MM.1S (cell line): ENCODE results near the gene DCBLD2.
"Not testable (repeated sequence)": the region's sequence is repeated elsewhere in the genome, so short reads cannot be mapped to it uniquely, and the experiment has no call there.

Experiments used
- DNase-seq: peaks from one replicate; pipeline ENCODE4 v3.0.0-alpha.2; 2015
- H2AFZ ChIP-seq: fragments of 300-600 bp; sonication (generic); 2 replicates; pipeline ENCODE4 v1.6.0; 2016; ENCODE audit warnings: antibody characterized with exemption, low read length
- H3F3A ChIP-seq: fragments of 300-600 bp; sonication (generic); 2 replicates; pipeline ENCODE4 v1.6.1; 2016; ENCODE audit warnings: mild to moderate bottlenecking, antibody characterized with exemption, low read length, moderate library complexity, mixed read lengths; ENCODE audit not compliant: insufficient read depth
- H3K27ac ChIP-seq: fragments of 300-600 bp; sonication (generic); 2 replicates; pipeline ENCODE4 v1.5.1; 2016; ENCODE audit warnings: mild to moderate bottlenecking, low read length
- H3K27me3 ChIP-seq: fragments of 300-600 bp; sonication (generic); replicated peaks from 2 replicates; pipeline ENCODE4 v1.6.0; 2016; ENCODE audit warnings: low read length; ENCODE audit not compliant: insufficient read depth
- H3K36me3 ChIP-seq: fragments of 300-600 bp; sonication (generic); replicated peaks from 2 replicates; pipeline ENCODE4 v1.6.1; 2016; ENCODE audit warnings: mild to moderate bottlenecking, low read length, mixed read lengths; ENCODE audit not compliant: insufficient read depth
- H3K4me1 ChIP-seq: fragments of 300-600 bp; sonication (generic); 2 replicates; pipeline ENCODE4 v1.6.1; 2016; ENCODE audit warnings: low read length, mixed read lengths
- H3K4me2 ChIP-seq: fragments of 300-600 bp; sonication (generic); 2 replicates; pipeline ENCODE4 v1.6.0; 2016; ENCODE audit warnings: low read depth, low read length
- H3K4me3 ChIP-seq: fragments of 300-600 bp; sonication (generic); 2 replicates; pipeline ENCODE4 v1.5.1; 2016; ENCODE audit warnings: low read length, mixed read lengths
- H3K79me2 ChIP-seq: fragments of 300-600 bp; sonication (generic); 2 replicates; pipeline ENCODE4 v1.6.1; 2016; ENCODE audit warnings: mixed run types, low read length, mixed read lengths
- H3K9ac ChIP-seq: fragments of 300-600 bp; sonication (generic); 2 replicates; pipeline ENCODE4 v1.6.1; 2016; ENCODE audit warnings: low read length, mixed read lengths
- H3K9me2 ChIP-seq: fragments of 300-600 bp; sonication (generic); replicated peaks from 2 replicates; pipeline ENCODE4 v1.6.1; 2016; ENCODE audit warnings: mild to moderate bottlenecking, low read length, mixed read lengths; ENCODE audit not compliant: insufficient read depth
- H3K9me3 ChIP-seq: fragments of 300-600 bp; sonication (generic); replicated peaks from 2 replicates; pipeline ENCODE4 v1.6.1; 2016; ENCODE audit warnings: mild to moderate bottlenecking, low read length, mixed read lengths; ENCODE audit not compliant: insufficient read depth
- H4K20me1 ChIP-seq: fragments of 300-600 bp; sonication (generic); 2 replicates; pipeline ENCODE4 v1.6.1; 2016; ENCODE audit warnings: mild to moderate bottlenecking, low read length, moderate library complexity, mixed read lengths; ENCODE audit not compliant: insufficient read depth
- EZH2 ChIP-seq: fragments of 300-600 bp; sonication (generic); optimal IDR thresholded peaks from 2 replicates; pipeline ENCODE3; 2017; ENCODE audit warnings: low read depth, mild to moderate bottlenecking, antibody characterized with exemption, low read length, mixed read lengths
- EZH2phosphoT487 ChIP-seq: fragments of 300-600 bp; sonication (generic); IDR thresholded peaks from 2 replicates; pipeline ENCODE4 v1.6.1; 2018; ENCODE audit warnings: antibody characterized with exemption, low read length
- TF ChIP-seq, protein P1 (sequence below): fragments of 300-600 bp; sonication (generic); IDR thresholded peaks from 2 replicates; pipeline ENCODE4 v1.5.1; 2016; ENCODE audit warnings: antibody characterized with exemption, low read length, mixed read lengths

DCBLD2 gene

DNA sequence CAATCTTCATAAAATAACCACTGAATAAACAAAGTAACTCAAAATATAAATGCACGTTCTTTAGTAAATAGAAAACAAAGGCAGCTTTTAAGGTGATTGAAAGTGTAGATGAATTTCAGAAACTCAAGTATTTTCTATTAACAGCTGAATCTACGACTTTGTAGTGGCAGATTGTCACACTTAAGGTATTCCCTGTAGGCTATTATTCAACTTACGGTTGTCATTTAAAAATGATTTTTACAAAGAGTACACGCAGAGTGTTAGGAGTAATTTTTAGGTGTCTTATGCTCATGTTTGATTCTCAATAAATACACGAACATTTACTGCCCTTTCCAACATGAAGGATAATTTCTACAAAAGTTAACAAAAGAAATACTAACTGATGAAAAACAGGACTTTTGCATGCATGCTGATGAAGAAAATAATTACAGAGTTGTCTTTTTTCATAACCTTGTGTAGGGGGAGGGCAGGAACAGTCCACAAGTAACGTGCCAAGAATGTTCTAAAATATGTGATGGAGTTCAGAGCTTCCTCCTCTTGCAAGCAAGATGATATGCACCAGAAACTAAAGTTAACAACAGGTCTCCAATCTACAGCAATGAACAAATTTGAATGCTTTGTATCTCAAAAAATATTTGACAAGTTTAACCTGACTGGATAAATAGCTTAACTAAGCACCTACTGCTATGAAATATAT lies 16.7 kb downstream of the DCBLD2 start:
- no peak overlapping the region for H3K4me2 ChIP-seq
- no peaks in the 10 kb centered on the region for H3K9me3 ChIP-seq
- H3F3A ChIP-seq: no peaks in the 10 kb centered on the region
- H3K9ac ChIP-seq: no peak overlapping the region
- no peaks in the 10 kb centered on the region for H3K4me1 ChIP-seq
- no peak overlapping the region for H2AFZ ChIP-seq
- TF ChIP-seq, protein P1, sequence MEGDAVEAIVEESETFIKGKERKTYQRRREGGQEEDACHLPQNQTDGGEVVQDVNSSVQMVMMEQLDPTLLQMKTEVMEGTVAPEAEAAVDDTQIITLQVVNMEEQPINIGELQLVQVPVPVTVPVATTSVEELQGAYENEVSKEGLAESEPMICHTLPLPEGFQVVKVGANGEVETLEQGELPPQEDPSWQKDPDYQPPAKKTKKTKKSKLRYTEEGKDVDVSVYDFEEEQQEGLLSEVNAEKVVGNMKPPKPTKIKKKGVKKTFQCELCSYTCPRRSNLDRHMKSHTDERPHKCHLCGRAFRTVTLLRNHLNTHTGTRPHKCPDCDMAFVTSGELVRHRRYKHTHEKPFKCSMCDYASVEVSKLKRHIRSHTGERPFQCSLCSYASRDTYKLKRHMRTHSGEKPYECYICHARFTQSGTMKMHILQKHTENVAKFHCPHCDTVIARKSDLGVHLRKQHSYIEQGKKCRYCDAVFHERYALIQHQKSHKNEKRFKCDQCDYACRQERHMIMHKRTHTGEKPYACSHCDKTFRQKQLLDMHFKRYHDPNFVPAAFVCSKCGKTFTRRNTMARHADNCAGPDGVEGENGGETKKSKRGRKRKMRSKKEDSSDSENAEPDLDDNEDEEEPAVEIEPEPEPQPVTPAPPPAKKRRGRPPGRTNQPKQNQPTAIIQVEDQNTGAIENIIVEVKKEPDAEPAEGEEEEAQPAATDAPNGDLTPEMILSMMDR: no peak
- TF ChIP-seq EZH2: no peak
- no peak for TF ChIP-seq EZH2phosphoT487
- H3K27ac ChIP-seq: no peak overlapping the region
- no peaks in the 10 kb centered on the region for H3K79me2 ChIP-seq
- DNase-seq: no peak
- H3K36me3 ChIP-seq: no peaks in the 10 kb centered on the region
- H3K4me3 ChIP-seq: no peak overlapping the region
- H3K27me3 ChIP-seq: no peaks in the 10 kb centered on the region
- H4K20me1 ChIP-seq: no peaks in the 10 kb centered on the region
- no peaks in the 10 kb centered on the region for H3K9me2 ChIP-seq

DNA sequence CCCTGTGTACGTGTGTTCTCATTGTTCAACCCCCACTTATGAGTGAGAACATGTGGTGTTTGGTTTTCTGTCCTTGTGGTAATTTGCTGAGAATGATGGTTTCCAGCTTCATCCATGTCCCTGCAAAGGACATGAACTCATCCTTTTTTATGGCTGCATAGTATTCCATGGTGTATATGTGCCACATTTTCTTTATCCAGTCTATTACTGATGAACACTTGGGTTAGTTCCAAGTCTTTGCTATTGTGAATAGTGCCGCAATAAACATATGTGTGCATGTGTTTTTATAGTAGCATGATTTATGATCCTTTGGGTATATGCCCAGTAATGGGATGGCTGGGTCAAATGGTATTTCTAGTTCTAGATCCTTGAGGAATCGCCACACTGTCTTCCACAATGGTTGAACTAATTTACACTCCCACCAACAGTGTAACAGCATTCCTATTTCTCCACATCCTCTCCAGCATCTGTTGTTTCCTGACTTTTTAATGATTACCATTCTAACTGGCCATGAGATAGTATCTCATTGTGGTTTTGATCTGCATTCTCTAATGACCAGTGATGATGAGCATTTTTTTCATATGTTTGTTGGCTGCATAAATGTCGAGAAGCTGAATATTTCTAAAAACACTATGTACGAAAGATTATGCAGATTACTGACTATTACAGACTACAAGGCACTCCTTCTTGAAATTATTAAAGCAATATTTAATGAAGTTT lies 18.7 kb downstream of the DCBLD2 start:
- not testable (repeated sequence) for H3K36me3 ChIP-seq, H2AFZ ChIP-seq, H3K4me2 ChIP-seq, DNase-seq, H3K9me2 ChIP-seq, H3K4me3 ChIP-seq, H3K27me3 ChIP-seq, H3K9ac ChIP-seq, H3K4me1 ChIP-seq, H3K27ac ChIP-seq, H3F3A ChIP-seq, H4K20me1 ChIP-seq, H3K9me3 ChIP-seq, H3K79me2 ChIP-seq

- TF ChIP-seq EZH2 (no peak), EZH2phosphoT487 (no peak)
- TF ChIP-seq, protein P1: no peak
- Histone ChIP-seq H4K20me1 (no peaks in the 10 kb centered on the region), H3K27me3 (no peaks in the 10 kb centered on the region), H3K4me2 (no peak overlapping the region), H3K36me3 (no peaks in the 10 kb centered on the region), H3K4me1 (no peaks in the 10 kb centered on the region), H3K4me3 (no peak overlapping the region), H3K9me2 (no peaks in the 10 kb centered on the region), H3F3A (no peaks in the 10 kb centered on the region), H3K27ac (no peak overlapping the region), H3K79me2 (no peaks in the 10 kb centered on the region), H2AFZ (no peak overlapping the region), H3K9ac (no peak overlapping the region), H3K9me3 (no peaks in the 10 kb centered on the region)
- DNase-seq: no peak
Measured at GRCh38 chr3:98877132-98877531, 24.4 kb downstream of the DCBLD2 start.

GRCh38 chr3:98875535-98875934 lies 26.0 kb downstream of the DCBLD2 start:
- TF ChIP-seq EZH2phosphoT487 (no peak), EZH2 (no peak)
- TF ChIP-seq, protein P1: no peak

More at GRCh38 chr3:98875535-98875934, 26.0 kb downstream of the DCBLD2 start:
- Histone ChIP-seq H3F3A (no peaks in the 10 kb centered on the region), H3K27me3 (no peaks in the 10 kb centered on the region), H3K4me3 (no peak overlapping the region), H3K4me2 (no peak overlapping the region), H3K27ac (no peak overlapping the region), H3K36me3 (no peaks in the 10 kb centered on the region), H3K9me3 (no peaks in the 10 kb centered on the region), H3K79me2 (no peaks in the 10 kb centered on the region), H2AFZ (no peak overlapping the region), H3K9me2 (no peaks in the 10 kb centered on the region), H3K4me1 (no peaks in the 10 kb centered on the region), H3K9ac (no peak overlapping the region), H4K20me1 (no peaks in the 10 kb centered on the region)
- no peak for DNase-seq
